DMS 273 treated with DMSO at 0.1 percent for 48 hours (cell line): Measurements from ENCODE around the gene TMEM52.
"Not testable (repeated sequence)": the region's sequence is repeated elsewhere in the genome, so short reads cannot be mapped to it uniquely, and the experiment has no call there.

Source experiments
- DNase-seq: peaks from one replicate; lab custom pipeline; 2025; lab: John Stamatoyannopoulos, UW

TMEM52 gene

DNA sequence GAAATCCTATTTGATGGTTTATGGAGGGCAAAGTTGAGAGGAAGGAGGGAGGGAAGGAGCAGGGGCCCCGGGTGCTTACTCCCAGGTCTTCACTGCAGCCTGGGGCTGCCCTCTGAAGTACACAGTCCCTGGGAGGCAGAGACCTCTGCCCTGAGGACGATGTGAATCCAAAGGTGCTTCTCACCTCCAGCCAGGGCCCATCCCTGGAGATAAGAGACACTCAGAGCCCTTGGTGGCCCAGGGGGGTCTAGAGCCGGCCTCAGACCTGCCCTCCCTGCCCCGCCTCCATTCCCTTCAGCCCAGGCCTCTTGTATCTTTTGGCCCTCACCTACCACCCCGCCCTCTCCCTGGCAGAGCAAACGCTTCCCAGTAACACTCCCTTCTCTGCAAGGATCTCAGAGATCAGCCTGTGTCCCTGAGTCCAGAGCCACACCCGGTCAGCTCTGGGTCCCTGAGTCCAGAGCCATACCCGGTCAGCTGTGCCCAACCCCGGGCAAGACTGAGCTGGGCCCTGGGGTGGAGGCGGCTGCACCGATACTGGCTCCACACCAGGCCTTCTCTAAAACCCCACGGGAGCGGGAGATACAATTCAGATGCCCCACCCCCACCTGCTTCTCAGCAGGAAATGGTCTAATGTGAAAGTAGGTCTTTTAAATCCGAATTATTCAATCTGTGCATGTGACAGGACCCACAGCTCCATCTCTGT, 24.6 kb downstream of the TMEM52 start:
- DNase-seq, result no peak

DNA sequence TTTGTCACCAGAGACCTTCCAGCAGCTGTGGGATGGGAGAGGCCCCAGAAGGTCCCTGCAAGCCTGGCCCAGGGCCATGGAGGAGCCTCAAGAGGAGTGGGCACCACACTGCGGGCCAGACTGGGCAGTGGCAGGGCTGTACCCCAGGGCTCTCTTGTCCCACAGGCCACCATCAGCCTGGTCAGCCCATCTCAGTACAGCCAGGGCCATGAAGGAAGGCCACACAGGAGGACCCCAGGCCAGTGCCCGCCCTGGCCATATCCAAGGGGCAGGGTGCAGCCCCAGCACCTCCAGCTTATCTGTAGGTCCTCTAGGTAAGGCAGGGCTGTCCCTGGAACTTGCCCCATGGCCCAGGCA, 25.1 kb downstream of the TMEM52 start:
- DNase-seq, result no peak

DNA sequence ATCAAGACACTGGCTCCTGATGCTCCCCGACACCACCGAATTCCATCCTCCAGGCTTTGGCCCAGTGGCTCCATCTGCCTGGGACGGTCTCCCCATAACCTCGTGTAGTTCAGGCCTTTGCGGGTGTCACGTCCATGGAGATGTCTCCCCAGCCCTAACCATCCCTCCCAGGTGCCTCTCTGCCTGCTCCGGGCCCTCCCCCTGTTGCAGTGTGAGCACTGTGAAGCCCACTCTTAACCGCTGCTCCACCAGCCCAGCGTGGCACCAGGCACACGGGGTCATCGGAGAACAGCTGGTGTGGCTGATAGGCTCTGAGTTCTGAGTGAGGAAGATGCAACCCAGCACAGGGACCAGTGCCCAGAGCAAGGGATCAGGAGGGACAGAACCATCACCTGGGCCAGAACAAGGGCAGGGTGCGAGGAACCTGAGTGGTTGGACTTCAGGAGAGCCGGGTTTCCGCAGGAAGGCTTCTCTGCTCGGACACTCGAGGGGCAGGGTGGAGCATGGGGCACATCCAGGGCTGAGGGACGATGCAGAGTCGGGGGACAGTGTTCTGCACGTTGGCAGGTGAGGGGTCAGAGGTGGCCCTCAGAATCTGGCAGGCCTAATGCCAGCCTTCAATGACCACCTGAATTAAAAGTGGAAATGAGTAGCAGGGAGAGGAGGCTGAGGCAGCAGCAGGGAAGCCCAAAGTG, 25.6 kb downstream of the TMEM52 start:
- no peak for DNase-seq

DNA sequence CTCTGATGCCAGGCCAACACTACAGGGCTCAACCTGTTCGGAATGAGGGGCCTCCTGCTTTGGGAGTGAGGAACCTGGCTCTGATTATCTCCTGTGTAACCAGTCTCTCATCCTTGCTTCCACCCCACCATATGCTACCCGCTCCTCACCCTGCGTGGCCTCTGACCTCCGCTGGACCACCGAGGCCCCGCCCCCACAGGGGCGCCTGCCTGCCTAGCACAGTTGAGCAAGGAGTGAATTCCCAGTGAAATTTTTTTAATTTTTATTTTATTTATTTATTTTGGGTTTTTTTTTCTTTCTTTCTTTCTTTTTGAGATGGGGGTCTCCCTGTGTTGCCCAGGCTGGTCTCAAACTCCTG, 26.3 kb downstream of the TMEM52 start:
- no peak for DNase-seq

DNA sequence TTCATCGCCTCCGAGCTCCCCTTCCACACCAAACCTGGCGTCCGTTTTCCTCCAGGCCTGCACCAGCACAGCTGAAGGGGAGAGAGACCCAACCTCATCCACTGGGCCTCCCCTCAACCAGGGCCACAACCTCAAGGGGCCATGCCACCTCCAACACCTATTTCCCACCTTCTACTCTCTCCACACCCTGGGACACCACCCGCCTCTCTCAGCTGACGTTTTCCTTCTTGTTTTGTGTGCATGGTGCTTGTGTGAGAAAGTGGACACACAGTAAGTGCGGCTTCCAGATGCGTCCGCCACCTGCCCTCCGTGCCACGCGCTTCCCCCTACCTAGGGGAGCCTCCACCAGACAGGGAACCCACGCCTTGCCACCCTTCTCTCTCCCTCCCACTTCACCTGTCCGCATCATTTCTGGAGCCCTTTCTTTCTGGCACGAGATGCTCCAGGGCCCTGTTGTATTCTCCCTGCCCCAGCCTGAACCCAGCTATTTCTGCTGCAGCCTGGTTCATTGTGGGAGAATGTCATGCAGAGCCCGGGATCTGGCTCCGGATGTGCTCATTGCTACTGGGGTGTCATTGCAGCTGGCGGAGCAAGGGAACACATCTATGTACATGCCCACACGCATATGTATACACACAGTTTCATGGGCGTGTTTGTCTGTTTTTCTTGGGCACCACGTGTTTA, 26.9 kb downstream of the TMEM52 start:
- DNase-seq, result no peak

DNA sequence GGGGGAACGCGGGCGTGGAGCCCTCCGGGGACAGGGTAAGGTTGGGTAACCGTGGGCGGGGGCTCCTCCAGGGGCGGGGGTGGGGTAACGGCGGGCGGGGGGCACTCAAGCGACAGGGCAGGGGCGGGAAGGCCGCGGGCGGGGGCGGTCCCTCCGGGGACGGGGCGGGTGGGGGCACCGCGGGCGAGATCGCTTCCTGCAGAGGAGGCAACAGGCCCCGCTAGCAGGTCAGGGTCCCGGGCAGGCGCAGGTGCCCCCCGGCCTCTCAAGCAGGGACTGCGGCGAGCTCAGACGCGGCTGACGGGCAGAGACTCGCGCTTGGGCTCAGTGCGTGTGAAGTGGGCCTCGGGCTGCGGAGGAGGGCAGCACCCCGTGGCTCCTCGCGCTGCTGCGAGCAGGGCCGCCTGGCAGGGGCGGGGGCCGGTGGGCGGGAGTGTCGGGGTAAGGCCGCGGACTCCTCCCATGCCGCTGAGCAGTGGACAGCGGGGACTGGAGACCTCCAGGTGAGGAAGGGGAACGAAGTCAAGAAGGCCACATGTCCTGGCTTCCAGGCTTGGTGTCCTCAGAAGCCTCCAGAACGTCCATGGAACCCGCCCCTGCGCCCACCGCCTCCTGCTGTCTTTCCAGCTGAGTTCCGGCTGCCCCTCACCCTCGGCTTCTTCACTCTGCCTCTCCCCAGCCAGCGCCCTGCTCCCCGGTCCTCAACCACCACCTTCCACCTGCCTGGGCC, 27.6 kb downstream of the TMEM52 start:
- no peak for DNase-seq

DNA sequence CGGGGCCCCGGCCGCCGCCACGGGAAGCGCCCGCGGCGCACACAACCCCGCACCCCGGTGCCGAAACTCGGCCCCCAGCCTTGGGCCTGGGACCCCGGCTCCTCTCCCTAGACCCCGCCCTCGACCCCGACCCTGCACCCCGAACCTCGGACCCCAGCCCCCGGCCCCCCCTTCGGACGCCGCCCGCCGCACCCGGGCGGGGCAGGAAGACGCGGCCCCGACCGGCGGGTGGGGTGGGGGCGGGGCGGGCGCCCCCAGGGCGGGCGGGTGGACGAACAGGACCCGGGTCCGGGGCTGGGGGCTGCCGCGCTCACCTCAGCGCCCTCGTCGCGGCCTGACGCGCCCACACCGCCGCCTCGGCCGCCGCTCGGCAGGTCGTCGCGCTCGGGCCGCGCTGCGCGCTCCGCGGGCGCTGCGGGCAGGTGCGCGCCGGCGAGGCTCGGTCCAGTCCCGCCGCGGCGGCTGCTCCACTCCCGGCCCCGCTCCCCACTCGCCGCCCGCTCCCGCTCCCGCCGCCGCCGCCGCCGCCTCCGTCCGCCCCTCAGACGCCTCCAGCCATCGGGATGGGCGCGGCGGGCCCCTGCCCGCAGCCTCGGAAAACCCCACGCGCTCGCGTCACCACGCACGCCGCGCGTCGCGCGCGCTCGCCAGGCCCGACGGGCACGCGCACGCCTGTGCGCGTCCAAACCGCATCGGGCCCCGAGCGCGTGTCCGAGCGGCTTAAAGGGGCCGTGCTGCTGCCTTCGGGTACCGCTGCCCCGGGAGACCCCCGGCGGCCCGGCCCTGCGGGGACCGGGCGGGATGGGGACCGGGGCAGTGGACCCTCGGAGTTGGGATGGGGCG, 28.4 kb downstream of the TMEM52 start, which contains the start of gene GNB1:
Gene GNB1 (minus strand): TSS at position 582 of the 843 bp plus-strand sequence. CDS start 65,634 bp downstream, outside the sequence.
- no peak for DNase-seq

DNA sequence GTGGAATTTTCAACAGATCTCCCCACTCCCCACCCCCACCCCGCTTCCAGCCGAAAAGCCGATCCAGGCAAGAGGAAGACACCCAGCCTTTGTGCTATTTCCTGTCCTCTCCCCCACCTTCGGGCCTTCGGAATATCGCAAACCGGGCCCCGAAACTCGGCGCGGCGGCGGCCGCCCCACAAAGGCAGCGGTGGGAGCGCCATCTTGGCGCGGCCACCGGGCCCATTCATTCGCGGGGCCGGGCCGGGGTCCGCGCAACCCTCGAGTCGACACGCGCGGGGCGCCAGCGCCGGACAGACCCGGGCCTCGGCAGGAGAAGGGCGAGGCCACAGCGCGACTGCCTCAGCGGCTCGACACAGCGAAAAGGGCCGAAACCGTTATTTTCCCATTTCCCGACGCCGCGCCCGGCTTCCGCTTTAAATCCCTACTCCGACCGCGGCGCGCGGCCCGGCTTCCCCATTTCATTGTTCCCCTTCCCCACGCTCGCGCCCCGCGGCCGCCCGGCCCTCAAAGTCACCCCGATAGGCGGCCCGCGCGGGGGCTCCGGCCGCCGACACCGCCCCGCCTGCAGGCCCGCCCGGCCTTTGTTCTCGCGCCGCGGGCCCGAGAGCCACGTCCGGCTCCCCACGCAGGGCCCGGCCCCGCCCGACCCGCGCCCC, 29.1 kb downstream of the TMEM52 start:
- DNase-seq, result no peak

DNA sequence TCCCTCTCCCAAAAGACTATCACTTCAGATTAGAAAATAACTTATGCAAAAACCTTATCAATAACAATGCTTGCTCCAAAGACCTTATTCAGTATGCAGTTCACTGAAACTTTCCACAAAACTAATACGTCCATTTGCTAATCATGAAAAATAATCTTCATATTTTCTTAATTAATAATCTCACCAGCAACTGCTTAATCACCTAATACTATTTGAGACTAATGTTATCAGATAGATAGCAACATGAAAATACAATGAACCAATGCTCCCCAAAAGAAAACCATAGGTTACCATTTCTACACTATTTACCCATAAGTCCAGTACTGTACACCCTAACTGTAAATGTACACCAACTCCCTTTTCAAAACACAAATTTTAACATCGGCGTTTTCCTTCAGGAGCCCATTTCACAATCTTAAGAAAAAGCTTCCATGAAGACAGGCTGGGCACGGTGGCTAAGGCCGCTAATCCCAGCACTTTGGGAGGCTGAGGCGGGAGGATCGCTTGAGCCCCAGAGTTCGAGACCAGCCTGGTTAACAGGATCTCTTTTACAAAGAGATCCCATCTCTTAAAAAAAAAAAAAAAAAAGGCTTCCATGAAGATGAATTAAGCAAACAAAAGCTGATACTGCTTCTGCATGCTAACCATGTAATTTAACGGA, 29.9 kb downstream of the TMEM52 start:
- DNase-seq, result no peak

DNA sequence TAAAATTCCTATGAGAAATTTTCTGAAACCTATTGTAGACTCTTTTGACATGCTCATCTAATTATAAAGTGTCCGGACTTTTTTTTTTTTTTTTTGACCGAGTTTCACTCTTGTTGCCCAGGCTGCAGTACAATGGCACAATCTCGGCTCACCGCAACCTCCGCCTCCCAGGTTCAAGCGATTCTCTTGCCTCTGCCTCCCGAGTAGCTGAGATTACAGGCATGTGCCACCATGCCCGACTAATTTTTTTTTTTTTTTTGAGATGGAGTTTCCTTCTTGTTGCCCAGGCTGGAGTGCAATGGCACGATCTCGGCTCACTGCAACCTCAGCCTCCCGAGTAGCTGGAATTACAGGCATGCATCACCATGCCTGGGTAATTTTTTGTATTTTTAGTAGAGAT, 35.2 kb downstream of the TMEM52 start:
- not testable (repeated sequence) for DNase-seq

DNA sequence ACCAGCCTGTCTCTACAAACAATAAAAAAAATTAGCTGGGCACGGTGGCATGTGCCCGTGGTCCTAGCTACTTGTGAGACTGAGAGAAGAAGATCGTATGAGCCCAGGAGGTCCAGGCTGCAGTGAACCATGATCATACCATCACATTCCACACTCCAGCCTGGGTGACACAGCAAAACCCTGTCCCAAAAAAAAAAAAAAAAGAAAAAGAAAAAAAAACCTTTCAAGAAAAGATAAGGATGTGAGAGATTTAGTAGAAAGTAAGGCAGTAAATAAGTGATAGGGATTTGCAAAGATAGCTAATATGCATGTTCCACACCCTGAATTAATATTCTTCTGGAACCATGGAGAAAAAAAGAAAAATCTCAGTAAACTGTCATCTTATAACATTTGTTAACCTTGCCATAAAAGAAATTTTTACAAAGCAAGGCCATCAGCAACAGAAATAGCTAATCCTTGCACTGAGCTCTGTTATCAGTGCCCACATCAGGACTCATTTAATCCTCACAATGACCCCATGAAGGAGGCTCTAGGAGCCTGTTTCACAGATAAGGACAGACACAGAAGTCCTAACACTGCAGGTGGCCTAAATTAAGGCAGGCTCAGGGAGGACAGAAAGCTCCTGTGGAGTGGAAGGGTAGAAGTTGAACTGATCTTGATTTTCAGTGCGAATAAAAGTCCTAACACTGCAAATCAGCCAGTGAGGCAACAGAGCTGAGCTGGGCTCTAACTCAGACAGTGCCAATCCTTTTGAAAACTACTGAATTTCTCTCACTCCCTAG, 35.8 kb downstream of the TMEM52 start:
- no peak for DNase-seq

DNA sequence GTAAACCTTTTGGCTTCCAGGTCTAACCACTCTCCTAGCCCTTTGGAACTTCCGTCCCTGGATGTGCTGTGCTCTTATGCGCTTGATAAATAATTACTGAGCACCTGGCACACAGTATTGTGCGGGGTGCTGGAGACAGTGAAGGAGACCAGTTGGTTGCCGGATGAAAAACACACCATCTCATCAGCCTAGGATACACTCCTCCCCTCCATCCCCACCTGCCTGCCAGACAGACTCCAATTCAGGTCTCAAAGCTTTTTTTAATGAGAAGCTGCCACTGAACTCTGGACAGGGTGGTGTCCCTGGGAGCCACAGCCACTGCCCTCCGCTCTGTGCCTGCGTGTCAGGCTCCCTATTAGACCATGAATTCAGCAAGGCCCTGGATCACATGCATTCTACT, 37.4 kb downstream of the TMEM52 start:
- DNase-seq, result no peak

DNA sequence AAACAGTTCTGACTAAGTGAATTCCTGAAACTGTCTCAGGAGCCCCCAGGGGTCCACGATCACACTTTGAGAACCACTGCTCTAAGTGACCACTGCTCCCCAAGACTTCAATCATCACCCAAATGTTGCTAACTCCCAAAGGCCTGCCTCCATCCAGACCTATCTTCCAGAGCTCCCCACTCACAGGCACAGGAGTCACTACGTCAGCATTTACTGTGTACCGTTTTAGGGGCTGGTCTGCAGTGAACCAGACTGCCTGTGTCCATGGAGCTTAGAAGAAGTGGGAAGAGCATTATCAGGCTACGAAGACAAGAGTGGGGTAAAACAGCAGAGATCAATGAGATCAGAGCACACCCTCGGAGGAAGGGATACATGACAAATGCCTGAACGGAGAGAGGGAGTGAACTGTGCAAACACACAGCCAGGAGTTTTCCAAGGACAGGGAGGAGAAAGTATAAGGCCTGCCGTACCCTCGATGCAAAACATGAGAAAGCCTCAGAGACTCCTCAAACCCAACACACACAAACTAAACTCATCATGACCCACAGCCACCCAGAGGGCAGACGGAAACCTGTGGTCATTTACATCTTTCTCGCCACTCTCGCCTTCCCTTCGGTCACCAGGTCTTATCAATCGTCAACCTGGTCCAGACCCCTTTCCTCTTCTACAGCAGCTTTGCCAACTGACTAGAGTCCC, 38.3 kb downstream of the TMEM52 start:
- no peak for DNase-seq

DNA sequence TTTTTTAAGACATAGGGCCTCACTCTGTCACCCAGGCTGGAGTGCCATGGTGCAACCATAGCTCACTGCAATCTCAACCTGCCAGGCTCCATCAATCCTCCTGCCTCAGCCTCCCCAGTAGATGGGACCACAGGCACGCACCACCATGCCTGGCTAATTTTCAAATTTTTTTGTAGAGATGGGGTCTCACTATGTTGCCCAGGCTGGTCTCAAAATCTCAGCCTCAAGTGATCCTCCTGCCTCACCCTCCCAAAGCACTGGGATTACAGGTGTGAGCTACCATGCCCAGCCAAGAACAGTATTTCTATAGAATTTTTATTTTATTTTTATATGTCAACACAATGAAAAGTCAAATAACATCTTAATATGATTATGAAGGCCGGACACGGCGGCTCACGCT, 39.1 kb downstream of the TMEM52 start:
- no peak for DNase-seq

DNA sequence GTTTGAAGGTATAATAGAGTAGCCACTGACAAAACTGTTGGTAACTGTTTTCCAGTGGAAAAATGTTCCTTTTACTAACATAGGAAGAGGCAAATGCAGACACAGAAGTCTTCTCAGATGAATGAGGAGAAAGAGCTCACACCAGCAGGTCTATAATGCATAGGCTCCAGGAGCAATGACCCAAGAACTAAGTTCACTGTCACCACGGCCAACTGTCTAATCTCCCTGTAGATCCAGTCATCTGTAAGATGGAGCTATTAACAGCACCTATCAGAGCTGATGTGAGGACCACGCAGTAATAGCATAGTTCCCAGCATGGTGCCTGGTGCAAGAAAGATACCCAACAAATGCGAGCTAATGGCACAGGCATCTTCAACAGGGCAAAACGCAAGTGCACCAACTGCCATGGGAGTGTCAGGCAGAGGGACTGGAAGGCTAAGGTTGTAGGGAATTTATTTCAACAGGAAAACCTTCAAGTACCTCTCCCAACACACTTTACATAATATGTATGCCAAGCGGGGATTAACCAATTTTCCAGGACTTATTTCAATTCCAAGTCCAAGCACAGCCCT, 41.1 kb downstream of the TMEM52 start:
- DNase-seq, result no peak

DNA sequence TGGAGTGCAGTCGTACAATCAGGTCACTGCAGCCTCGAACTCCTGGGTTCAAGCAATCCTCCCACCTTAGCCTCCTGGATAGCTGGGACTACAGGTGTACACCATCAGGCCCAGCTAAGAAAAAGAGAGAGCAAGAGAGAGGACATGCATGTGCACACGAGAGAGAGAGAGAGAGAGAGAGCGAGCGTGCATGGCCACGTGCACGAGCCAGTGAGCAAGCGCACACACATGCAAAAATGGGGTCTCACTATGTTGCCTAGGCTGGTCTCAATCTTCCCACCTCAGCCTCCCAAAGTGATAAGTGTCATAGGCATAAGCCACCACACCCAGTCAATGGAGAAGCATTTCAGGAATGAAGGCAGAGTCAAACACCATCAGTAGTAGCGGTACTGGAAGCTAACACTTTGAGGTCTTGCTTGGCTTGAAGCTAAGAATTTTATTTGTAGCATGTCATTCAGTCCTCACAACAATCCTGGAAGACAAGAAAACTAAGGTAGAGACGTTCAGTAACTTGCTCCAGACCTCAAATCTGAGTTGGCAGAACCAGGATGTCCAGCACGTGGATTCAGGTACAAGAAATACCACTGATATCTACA, 42.6 kb downstream of the TMEM52 start:
- DNase-seq, result no peak

DNA sequence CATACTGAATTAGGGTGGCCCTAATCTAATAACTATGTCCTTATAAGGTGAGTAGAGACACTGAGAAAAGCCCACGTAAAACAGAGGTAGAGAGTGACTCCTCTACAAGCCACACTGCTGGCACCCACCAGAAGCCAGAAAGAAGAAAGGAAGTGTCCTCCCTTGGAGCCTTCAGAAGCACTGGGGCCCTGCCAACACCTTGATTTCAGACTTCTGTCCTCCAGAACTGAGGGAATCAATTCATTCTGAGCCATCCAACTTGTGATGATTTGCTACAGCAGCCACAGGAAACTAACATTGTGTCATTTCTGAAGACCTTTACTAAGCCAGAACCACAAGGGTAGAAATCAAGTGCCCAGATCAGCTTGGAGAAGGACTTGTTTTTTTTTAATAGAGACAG, 43.1 kb downstream of the TMEM52 start:
- no peak for DNase-seq

DNA sequence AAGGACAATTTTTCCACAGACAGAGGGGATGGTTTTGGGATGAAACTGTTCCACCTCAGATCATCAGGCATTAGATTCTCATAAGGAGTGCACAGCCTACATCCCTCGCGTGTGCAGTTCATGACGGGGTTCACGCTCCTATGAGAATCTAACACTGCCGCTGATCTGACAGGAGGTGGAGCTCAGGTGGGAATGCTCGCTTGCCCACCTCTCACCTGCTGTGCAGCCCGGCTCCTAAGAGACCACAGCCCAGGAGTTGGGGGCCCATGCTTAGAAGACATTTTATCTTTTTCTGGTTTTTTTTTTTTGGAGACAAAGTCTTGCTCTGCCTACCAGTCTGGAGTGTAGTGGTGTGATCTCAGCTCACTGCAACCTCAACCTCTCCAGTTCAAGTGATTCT, 44.2 kb downstream of the TMEM52 start:
- no peak for DNase-seq
